Osteocyte (in vitro differentiated cells): ENCODE data around the gene DNAJB9. TPM values are rescaled to one million over a fixed set of nuclear protein-coding genes. Genes with fewer than 3 reads are reported as not detected.

Source experiments
- DNase-seq: peaks from one replicate; pipeline ENCODE4 v3.0.0; 2021; ENCODE audit warnings: mixed read lengths; ENCODE audit not compliant: unreplicated experiment; ENCODE audit errors: extremely low spot score
- H3K27ac Mint-ChIP-seq: one replicate; pipeline ENCODE4 v1.8.0; 2021; ENCODE audit warnings: mild to moderate bottlenecking, mixed read lengths; ENCODE audit not compliant: unreplicated experiment
- H3K27me3 Mint-ChIP-seq: one replicate; pipeline ENCODE4 v1.8.0; 2021; ENCODE audit warnings: mixed read lengths; ENCODE audit not compliant: unreplicated experiment
- H3K36me3 Mint-ChIP-seq: one replicate; pipeline ENCODE4 v1.8.0; 2021; ENCODE audit warnings: mixed read lengths; ENCODE audit not compliant: unreplicated experiment
- H3K4me1 Mint-ChIP-seq: one replicate; pipeline ENCODE4 v1.8.0; 2021; ENCODE audit warnings: mixed read lengths; ENCODE audit not compliant: unreplicated experiment
- H3K4me3 Mint-ChIP-seq: one replicate; pipeline ENCODE4 v1.8.0; 2021; ENCODE audit warnings: mild to moderate bottlenecking, moderate library complexity, mixed read lengths; ENCODE audit not compliant: unreplicated experiment
- H3K9me3 Mint-ChIP-seq: one replicate; pipeline ENCODE4 v1.8.0; 2021; ENCODE audit warnings: mixed read lengths; ENCODE audit not compliant: unreplicated experiment
- total RNA-seq: library from RNA; stranded (reverse); gene quantifications from 2 replicates; pipeline ENCODE4 v1.2.1, GENCODE V29; 2021
- TF ChIP-seq, protein P1 (sequence below): fragments of 200-600 bp; sonication (generic); IDR thresholded peaks from 2 replicates; pipeline ENCODE4 v1.5.0; 2021; ENCODE audit warnings: antibody characterized with exemption, mild to moderate bottlenecking, moderate library complexity

The DNAJB9 gene
- total RNA-seq, 1 donor from 2014 or later: 20.5 TPM

DNA sequence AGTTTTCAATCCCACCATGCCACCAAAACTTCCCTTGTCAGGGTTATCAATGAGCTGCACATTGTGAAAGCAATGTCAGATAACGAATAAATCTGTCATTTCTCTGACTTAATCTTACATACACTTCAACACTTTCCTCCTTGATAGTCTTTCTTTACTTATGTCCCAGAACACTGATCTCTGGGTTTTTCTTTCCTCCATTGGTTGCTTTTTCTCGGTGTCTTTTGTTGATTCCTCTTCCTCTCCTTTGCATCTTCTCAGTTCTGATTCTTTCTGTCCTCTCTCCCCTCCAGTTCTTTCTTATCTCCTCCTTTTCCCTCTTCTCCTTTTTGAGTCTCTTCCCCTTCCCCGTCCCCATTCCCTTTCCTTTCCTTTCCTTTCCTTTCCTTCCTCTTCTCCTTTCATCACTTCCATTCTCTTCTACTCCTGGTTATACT is 16.6 kb downstream of the DNAJB9 start:
- DNase-seq: no peak
- no peak overlapping the region for H3K27ac Mint-ChIP-seq
- peaks cover 28% of the 10 kb centered on the region for H3K27me3 Mint-ChIP-seq
- H3K9me3 Mint-ChIP-seq: no peaks in the 10 kb centered on the region
- H3K4me1 Mint-ChIP-seq: peaks cover 25% of the 10 kb centered on the region
- no peaks in the 10 kb centered on the region for H3K36me3 Mint-ChIP-seq
- TF ChIP-seq, protein P1, sequence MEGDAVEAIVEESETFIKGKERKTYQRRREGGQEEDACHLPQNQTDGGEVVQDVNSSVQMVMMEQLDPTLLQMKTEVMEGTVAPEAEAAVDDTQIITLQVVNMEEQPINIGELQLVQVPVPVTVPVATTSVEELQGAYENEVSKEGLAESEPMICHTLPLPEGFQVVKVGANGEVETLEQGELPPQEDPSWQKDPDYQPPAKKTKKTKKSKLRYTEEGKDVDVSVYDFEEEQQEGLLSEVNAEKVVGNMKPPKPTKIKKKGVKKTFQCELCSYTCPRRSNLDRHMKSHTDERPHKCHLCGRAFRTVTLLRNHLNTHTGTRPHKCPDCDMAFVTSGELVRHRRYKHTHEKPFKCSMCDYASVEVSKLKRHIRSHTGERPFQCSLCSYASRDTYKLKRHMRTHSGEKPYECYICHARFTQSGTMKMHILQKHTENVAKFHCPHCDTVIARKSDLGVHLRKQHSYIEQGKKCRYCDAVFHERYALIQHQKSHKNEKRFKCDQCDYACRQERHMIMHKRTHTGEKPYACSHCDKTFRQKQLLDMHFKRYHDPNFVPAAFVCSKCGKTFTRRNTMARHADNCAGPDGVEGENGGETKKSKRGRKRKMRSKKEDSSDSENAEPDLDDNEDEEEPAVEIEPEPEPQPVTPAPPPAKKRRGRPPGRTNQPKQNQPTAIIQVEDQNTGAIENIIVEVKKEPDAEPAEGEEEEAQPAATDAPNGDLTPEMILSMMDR: no peak
- no peak overlapping the region for H3K4me3 Mint-ChIP-seq

DNA sequence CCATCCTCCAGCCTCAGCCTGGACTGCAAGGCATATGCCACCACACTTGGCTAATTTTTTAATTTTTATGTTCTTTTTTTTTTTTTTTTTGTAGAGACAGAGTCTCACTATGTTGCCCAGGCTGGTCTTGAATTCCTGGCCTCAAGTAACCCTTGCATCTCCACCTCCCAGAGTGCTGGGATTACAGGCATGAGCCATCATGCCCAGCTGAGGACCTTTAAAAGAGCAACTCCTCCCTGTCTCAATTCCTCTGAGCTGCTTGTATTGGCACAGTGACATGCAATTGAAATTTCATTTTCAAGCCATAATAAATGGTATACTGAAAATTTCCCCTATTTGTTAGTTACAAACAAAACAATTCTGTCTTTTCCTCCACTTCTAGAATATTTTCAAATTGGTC is 19.5 kb downstream of the DNAJB9 start:
- Mint-ChIP-seq H3K27me3 (peaks cover 36% of the 10 kb centered on the region), H3K4me1 (peaks cover 12% of the 10 kb centered on the region), H3K27ac (no peak overlapping the region)

DNA sequence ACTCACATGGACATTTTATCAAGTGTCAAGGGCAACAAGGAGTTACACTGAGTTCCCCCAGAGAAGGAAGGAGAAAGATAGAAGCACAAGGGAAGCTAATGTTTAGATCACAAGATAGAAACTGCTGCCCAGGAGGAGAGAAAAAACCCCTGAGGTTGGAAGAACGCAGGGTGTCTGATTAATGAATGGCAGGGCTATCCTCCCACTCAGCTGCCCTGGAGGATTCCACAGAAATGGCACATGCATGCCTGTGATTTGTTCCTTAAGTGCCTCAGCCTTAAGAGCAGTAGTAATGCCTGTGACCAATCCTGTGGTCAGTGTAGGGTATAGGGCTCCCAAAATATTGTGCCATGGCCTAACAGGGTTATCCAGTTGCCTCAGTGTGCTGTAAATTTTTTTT is 20.2 kb downstream of the DNAJB9 start:
- Mint-ChIP-seq H3K27me3 (peaks cover 36% of the 10 kb centered on the region), H3K4me1 (peaks cover 12% of the 10 kb centered on the region), H3K4me3 (no peak overlapping the region), H3K36me3 (no peaks in the 10 kb centered on the region), H3K9me3 (no peaks in the 10 kb centered on the region), H3K27ac (no peak overlapping the region)
- TF ChIP-seq, protein P1: no peak
- no peak for DNase-seq

More for the DNA sequence above, 19.5 kb downstream of the DNAJB9 start:
- H3K36me3 Mint-ChIP-seq: no peaks in the 10 kb centered on the region
- TF ChIP-seq, protein P1: no peak
- DNase-seq: no peak
- no peak overlapping the region for H3K4me3 Mint-ChIP-seq
- H3K9me3 Mint-ChIP-seq: no peaks in the 10 kb centered on the region

DNA sequence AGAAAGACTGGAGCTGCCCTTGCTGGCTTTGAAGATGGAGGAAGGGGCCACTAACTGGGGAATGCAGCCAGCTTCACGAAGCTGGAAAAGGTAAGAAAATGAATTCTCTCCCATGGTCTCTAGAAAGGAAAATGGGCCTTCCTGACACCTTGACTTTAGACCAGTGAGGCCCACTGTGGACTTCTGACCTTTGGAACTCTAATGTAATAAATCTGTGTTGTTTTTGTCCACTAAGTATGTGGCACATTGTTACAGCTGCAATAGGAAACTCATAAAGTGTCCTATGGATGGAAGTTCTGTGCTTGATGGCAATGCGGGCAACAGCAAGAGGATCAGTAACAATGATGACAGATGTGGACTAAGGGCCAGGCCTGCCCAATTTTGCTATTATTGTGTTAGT is 20.9 kb downstream of the DNAJB9 start:
- TF ChIP-seq, protein P1: no peak
- Mint-ChIP-seq H3K27me3 (peaks cover 35% of the 10 kb centered on the region), H3K4me3 (no peak overlapping the region), H3K27ac (no peak overlapping the region), H3K9me3 (no peaks in the 10 kb centered on the region), H3K36me3 (no peaks in the 10 kb centered on the region), H3K4me1 (peaks cover 12% of the 10 kb centered on the region)
- DNase-seq: no peak

DNA sequence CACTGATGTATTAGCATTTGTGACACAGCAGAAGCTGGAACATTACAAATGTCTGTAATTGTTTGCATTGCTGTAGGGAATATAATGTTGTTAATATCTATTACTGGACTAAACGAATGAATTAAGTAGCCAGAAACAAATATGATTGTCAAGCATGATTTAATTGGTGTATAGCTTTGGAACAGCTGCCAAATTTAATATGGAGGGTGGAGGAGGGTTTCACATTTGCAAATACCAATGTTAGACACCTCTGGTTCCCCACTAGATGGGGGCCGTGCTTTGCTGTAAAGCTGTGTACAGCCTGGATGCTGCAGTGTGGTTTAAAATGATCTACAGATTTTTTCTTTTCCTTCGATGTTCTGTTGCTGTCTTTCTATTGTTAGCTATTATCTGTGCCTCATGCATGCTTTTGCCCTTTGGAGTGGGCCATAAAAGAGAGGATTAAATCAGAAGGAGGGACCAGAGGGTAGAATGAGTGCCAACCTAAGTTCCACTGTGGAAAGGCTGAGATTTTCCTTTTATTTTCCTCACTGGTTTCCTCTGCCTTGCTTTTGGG is 23.1 kb downstream of the DNAJB9 start:
- Mint-ChIP-seq H3K4me1 (peaks cover 12% of the 10 kb centered on the region), H3K36me3 (no peaks in the 10 kb centered on the region), H3K27ac (no peak overlapping the region), H3K9me3 (no peaks in the 10 kb centered on the region), H3K27me3 (peaks cover 25% of the 10 kb centered on the region), H3K4me3 (no peak overlapping the region)
- TF ChIP-seq, protein P1: peak; percentile 47
- DNase-seq: no peak
